Measurements from ENCODE around the gene FBXO48. TPM values are rescaled to one million over a fixed set of nuclear protein-coding genes. Genes with fewer than 3 reads are reported as not detected.

FBXO48 gene
- total RNA-seq, 2 experiments from 2014 or later: 1.5 to 6.8 TPM

GRCh38 chr2:68465081-68465916 is 1.8 kb downstream of the FBXO48 start:
- ChIA-PET POLR2A (interaction anchor here (0.6 to 2.9 kb wide), 14 partner anchors 12 to 1201 kb away, joined by 3 to 12 read pairs (median 4); no protein-coding TSS in a partner anchor), CTCF (ENCODE audit: unreplicated experiment) (interaction anchor here (0.5 to 1.0 kb wide), 2 partner anchors 9 to 443 kb away, joined by 3 read pairs; no protein-coding TSS in a partner anchor)
- peak overlapping the region; percentile 82 for H3K4me3 ChIP-seq (ENCODE audit: low read depth, low read length, poor library complexity, severe bottlenecking)

DNA sequence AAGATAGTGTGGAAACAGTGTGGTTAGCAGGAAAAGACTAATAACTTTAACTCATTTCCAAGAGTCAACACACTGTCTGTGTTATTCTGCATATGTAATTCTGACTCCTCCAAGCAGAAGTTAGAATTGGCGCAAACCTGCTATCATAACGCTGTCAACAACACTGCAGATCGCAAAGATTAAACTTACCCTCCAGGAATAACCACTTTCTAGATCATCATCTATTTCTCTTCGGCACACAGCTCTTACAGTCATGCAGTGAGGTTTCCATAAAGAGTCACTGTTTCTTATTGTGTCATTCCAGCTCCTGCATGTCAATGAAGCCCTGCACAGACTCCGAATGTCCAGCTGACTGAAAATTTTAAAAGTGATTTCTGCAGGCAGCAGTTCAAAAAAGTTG is 2.4 kb downstream of the FBXO48 start:
- Histone ChIP-seq H3K27ac (ENCODE audit: low read depth, low read length, poor library complexity, severe bottlenecking) (no peak overlapping the region), H3K4me1 (ENCODE audit: insufficient read depth, low read length, poor library complexity, severe bottlenecking) (peaks cover 41% of the 10 kb centered on the region), H3K79me2 (ENCODE audit: insufficient read depth, low read depth, low read length) (peaks cover 27% of the 10 kb centered on the region; the same call in 1 of the 2 replicates), H3K9me3 (ENCODE audit: low read length) (no peaks in the 10 kb centered on the region), H4K20me1 (ENCODE audit: insufficient read depth, low read length) (no peaks in the 10 kb centered on the region), H3K4me3 (ENCODE audit: low read depth, low read length, poor library complexity, severe bottlenecking) (no peak overlapping the region), H3K4me2 (ENCODE audit: low read length) (no peak overlapping the region), H3K36me3 (ENCODE audit: insufficient read depth, low read length) (no peaks in the 10 kb centered on the region), H3K9me2 (ENCODE audit: insufficient read depth, low read length) (no peaks in the 10 kb centered on the region), H2AFZ (ENCODE audit: low read length) (no peak overlapping the region)
- DNase-seq (ENCODE audit: low spot score): no peak
- POLR2A ChIA-PET: interaction anchor here (0.5 to 2.3 kb wide), 9 partner anchors 11 to 1752 kb away, joined by 3 to 10 read pairs (median 3); no protein-coding TSS in a partner anchor
- no peak for TF ChIP-seq EZH2phosphoT487 (IDR thresholded peaks at IDR 0.05; ENCODE audit: borderline replicate concordance, low read depth, low read length)
- TF ChIP-seq, protein P1, sequence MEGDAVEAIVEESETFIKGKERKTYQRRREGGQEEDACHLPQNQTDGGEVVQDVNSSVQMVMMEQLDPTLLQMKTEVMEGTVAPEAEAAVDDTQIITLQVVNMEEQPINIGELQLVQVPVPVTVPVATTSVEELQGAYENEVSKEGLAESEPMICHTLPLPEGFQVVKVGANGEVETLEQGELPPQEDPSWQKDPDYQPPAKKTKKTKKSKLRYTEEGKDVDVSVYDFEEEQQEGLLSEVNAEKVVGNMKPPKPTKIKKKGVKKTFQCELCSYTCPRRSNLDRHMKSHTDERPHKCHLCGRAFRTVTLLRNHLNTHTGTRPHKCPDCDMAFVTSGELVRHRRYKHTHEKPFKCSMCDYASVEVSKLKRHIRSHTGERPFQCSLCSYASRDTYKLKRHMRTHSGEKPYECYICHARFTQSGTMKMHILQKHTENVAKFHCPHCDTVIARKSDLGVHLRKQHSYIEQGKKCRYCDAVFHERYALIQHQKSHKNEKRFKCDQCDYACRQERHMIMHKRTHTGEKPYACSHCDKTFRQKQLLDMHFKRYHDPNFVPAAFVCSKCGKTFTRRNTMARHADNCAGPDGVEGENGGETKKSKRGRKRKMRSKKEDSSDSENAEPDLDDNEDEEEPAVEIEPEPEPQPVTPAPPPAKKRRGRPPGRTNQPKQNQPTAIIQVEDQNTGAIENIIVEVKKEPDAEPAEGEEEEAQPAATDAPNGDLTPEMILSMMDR (conservative IDR thresholded peaks at IDR 0.05; ENCODE audit: low read length): no peak
- CTCF ChIA-PET (ENCODE audit: unreplicated experiment): interaction anchor here (0.5 to 1.0 kb wide), 2 partner anchors 9 to 443 kb away, joined by 3 read pairs; no protein-coding TSS in a partner anchor
- no TSS peak for BruUV-seq (replicated peaks)
- intact Hi-C loops (cut with micrococcal nuclease; ENCODE audit: unreplicated experiment): loop anchor here (5.0 kb wide), 4 partner anchors 228 to 373 kb away; no protein-coding TSS in a partner anchor

More at GRCh38 chr2:68465081-68465916, 1.8 kb downstream of the FBXO48 start:
- Histone ChIP-seq H4K20me1 (ENCODE audit: insufficient read depth, low read length) (no peaks in the 10 kb centered on the region), H3K9me2 (ENCODE audit: insufficient read depth, low read length) (no peaks in the 10 kb centered on the region), H3K27ac (ENCODE audit: low read depth, low read length, poor library complexity, severe bottlenecking) (no peak overlapping the region), H3K79me2 (ENCODE audit: insufficient read depth, low read depth, low read length) (peaks cover 30% of the 10 kb centered on the region; the same call in 1 of the 2 replicates), H3K4me1 (ENCODE audit: insufficient read depth, low read length, poor library complexity, severe bottlenecking) (peaks cover 41% of the 10 kb centered on the region), H3K4me2 (ENCODE audit: low read length) (peak overlapping the region; percentile 84), H2AFZ (ENCODE audit: low read length) (no peak overlapping the region), H3K36me3 (ENCODE audit: insufficient read depth, low read length) (no peaks in the 10 kb centered on the region), H3K9me3 (ENCODE audit: low read length) (no peaks in the 10 kb centered on the region)
- intact Hi-C loops (cut with micrococcal nuclease; ENCODE audit: unreplicated experiment): loop anchor here (5.0 kb wide), 3 partner anchors 227 to 302 kb away; no protein-coding TSS in a partner anchor
- TF ChIP-seq EZH2phosphoT487 (IDR thresholded peaks at IDR 0.05; ENCODE audit: borderline replicate concordance, low read depth, low read length): no peak
- TF ChIP-seq, protein P1 (conservative IDR thresholded peaks at IDR 0.05; ENCODE audit: low read length): no peak
- DNase-seq (ENCODE audit: low spot score): no peak
- BruUV-seq (replicated peaks): no TSS peak
